WTC11 (cell line): ENCODE results near the gene TUSC2. TPM values are rescaled to one million over a fixed set of nuclear protein-coding genes. Genes with fewer than 3 reads are reported as not detected.

Source experiments
- ATAC-seq: fragments of 200-7000 bp; cut with Tn5 transposase; 2 replicates; pipeline ENCODE4 v1.10.0; 2021; ENCODE audit warnings: mild to moderate bottlenecking, moderate library complexity
- CTCF ChIA-PET: fragments of 300-600 bp; sonication (Branson Sonifier 250); formaldehyde crosslinking; loops from one replicate; lab custom pipeline; 2021; ENCODE audit warnings: antibody characterized with exemption; lab: Charles Lee
- POLR2A ChIA-PET: fragments of 350-600 bp; sonication (Branson Sonifier 250); formaldehyde crosslinking; loops from one replicate; lab custom pipeline; 2021; ENCODE audit warnings: antibody characterized with exemption; lab: Charles Lee
- DNase-seq: peaks from one replicate; pipeline ENCODE4 v3.0.0; 2021; ENCODE audit warnings: low spot score
- H3K27ac Mint-ChIP-seq: 2 replicates; pipeline ENCODE4 v1.8.0; 2021; ENCODE audit warnings: mixed read lengths
- H3K27me3 Mint-ChIP-seq: 2 replicates; pipeline ENCODE4 v1.8.0; 2021; ENCODE audit warnings: low read depth, mild to moderate bottlenecking, moderate library complexity, mixed read lengths
- H3K36me3 Mint-ChIP-seq: 2 replicates; pipeline ENCODE4 v1.8.0; 2021; ENCODE audit warnings: mixed read lengths
- H3K4me1 Mint-ChIP-seq: 2 replicates; pipeline ENCODE4 v1.8.0; 2022; ENCODE audit warnings: mixed read lengths
- H3K4me3 Mint-ChIP-seq: 2 replicates; pipeline ENCODE4 v1.8.0; 2021; ENCODE audit warnings: mild to moderate bottlenecking, moderate library complexity, mixed read lengths
- H3K9me3 Mint-ChIP-seq: 2 replicates; pipeline ENCODE4 v1.8.0; 2021; ENCODE audit warnings: mixed read lengths
- CBFB ChIP-seq: sonication (generic); formaldehyde crosslinking; IDR thresholded peaks from 2 replicates; pipeline ENCODE4 v1.8.1; 2022; ENCODE audit warnings: mild to moderate bottlenecking, low read depth, missing genetic modification reagents
- E2F4 ChIP-seq: sonication (generic); formaldehyde crosslinking; IDR thresholded peaks from 2 replicates; pipeline ENCODE4 v1.8.1; 2022; ENCODE audit warnings: low read depth, mild to moderate bottlenecking, moderate library complexity, missing genetic modification reagents, borderline replicate concordance
- ESRRA ChIP-seq: sonication (generic); formaldehyde crosslinking; IDR thresholded peaks from 2 replicates; pipeline ENCODE4 v1.8.1; 2022; ENCODE audit warnings: mild to moderate bottlenecking, missing genetic modification reagents, borderline replicate concordance
- ETV6 ChIP-seq: sonication (generic); formaldehyde crosslinking; IDR thresholded peaks from 2 replicates; pipeline ENCODE4 v1.8.1; 2022; ENCODE audit warnings: mild to moderate bottlenecking, missing genetic modification reagents
- FOXP4 ChIP-seq: sonication (generic); formaldehyde crosslinking; IDR thresholded peaks from 2 replicates; pipeline ENCODE4 v1.8.0; 2022; ENCODE audit warnings: mild to moderate bottlenecking, missing genetic modification reagents
- KAT7 ChIP-seq: sonication (generic); formaldehyde crosslinking; IDR thresholded peaks from 2 replicates; pipeline ENCODE4 v1.8.1; 2023; ENCODE audit warnings: missing genetic modification reagents, mild to moderate bottlenecking, borderline replicate concordance
- MXD4 ChIP-seq: fragments of 250-450 bp; sonication (Bioruptor Pico); IDR thresholded peaks from 2 replicates; pipeline ENCODE4 v1.8.0; 2021; ENCODE audit warnings: mild to moderate bottlenecking, moderate library complexity, borderline replicate concordance
- MYBL2 ChIP-seq: sonication (generic); formaldehyde crosslinking; IDR thresholded peaks from 2 replicates; pipeline ENCODE4 v1.8.1; 2023; ENCODE audit warnings: mild to moderate bottlenecking, moderate library complexity, missing genetic modification reagents
- OVOL2 ChIP-seq: fragments of 250-450 bp; sonication (Bioruptor Pico); IDR thresholded peaks from 2 replicates; pipeline ENCODE4 v1.9.0; 2021; ENCODE audit warnings: mild to moderate bottlenecking, borderline replicate concordance
- PRDM15 ChIP-seq: sonication (generic); formaldehyde crosslinking; IDR thresholded peaks from 2 replicates; pipeline ENCODE4 v1.8.0; 2022; ENCODE audit warnings: missing genetic modification reagents
- PRRX2 ChIP-seq: fragments of 250-450 bp; sonication (Bioruptor Pico); IDR thresholded peaks from 2 replicates; pipeline ENCODE4 v1.8.0; 2021; ENCODE audit warnings: mild to moderate bottlenecking
- SP1 ChIP-seq: sonication (generic); formaldehyde crosslinking; conservative IDR thresholded peaks from 2 replicates; pipeline ENCODE4 v1.8.1; 2022; ENCODE audit warnings: missing genetic modification reagents
- TEAD4 ChIP-seq: sonication (generic); formaldehyde crosslinking; IDR thresholded peaks from 2 replicates; pipeline ENCODE4 v1.8.0; 2022; ENCODE audit warnings: mild to moderate bottlenecking, missing genetic modification reagents
- USF1 ChIP-seq: sonication (generic); formaldehyde crosslinking; IDR thresholded peaks from 2 replicates; pipeline ENCODE4 v1.8.0; 2022; ENCODE audit warnings: mild to moderate bottlenecking, missing genetic modification reagents
- USF2 ChIP-seq: sonication (generic); formaldehyde crosslinking; IDR thresholded peaks from 2 replicates; pipeline ENCODE4 v1.8.1; 2023; ENCODE audit warnings: mild to moderate bottlenecking, missing genetic modification reagents, moderate library complexity
- ZBTB21 ChIP-seq: sonication (generic); formaldehyde crosslinking; IDR thresholded peaks from 2 replicates; pipeline ENCODE4 v1.8.1; 2023; ENCODE audit warnings: mild to moderate bottlenecking, missing genetic modification reagents, borderline replicate concordance
- ZMAT4 ChIP-seq: fragments of 250-450 bp; sonication (Bioruptor Pico); IDR thresholded peaks from 2 replicates; pipeline ENCODE4 v1.9.0; 2021; ENCODE audit warnings: mild to moderate bottlenecking
- ZNF138 ChIP-seq: sonication (generic); formaldehyde crosslinking; conservative IDR thresholded peaks from 2 replicates; pipeline ENCODE4 v1.8.1; 2022; ENCODE audit warnings: mild to moderate bottlenecking, moderate library complexity, missing genetic modification reagents
- ZNF512 ChIP-seq: sonication (generic); formaldehyde crosslinking; IDR thresholded peaks from 2 replicates; pipeline ENCODE4 v1.8.1; 2022; ENCODE audit warnings: missing genetic modification reagents, borderline replicate concordance
- total RNA-seq: library from RNA; stranded (reverse); gene quantifications from 3 replicates; pipeline ENCODE4 v1.2.3, GENCODE V29; 2021

The TUSC2 gene
- total RNA-seq, 1 experiment from 2014 or later: 41.1 TPM

GRCh38 chr3:50322386-50323091 is 5.5 kb downstream of the TUSC2 start, which contains the start of gene HYAL2:
Gene HYAL2 (minus strand): TSS chr3:50322745. CDS start chr3:50320489, 2,256 bp downstream.
- TF ChIP-seq E2F4 (CRISPR knock-in tag) (no peak), TEAD4 (CRISPR knock-in tag) (no peak), KAT7 (CRISPR knock-in tag) (peak; percentile 70; the same call in 1 of the 2 replicates), ESRRA (CRISPR knock-in tag) (0 out of 2 replicates have a peak, but pooled peaks have one; percentile 54), ZNF138 (no peak), MXD4 (no peak), USF1 (no peak), SP1 (CRISPR knock-in tag) (0 out of 2 replicates have a peak, but pooled peaks have one; percentile 43), PRDM15 (CRISPR knock-in tag) (peak; percentile 64; the same call in 1 of the 2 replicates), MYBL2 (CRISPR knock-in tag) (no peak), ETV6 (peak; percentile 85; the same call in 1 of the 2 replicates), ZMAT4 (no peak), ZBTB21 (CRISPR knock-in tag) (peak; percentile 22; the same call in 1 of the 2 replicates), CBFB (0 out of 2 replicates have a peak, but pooled peaks have one; percentile 3), FOXP4 (peak; percentile 78)
- CTCF ChIA-PET: interaction anchor here (0.8 to 5.5 kb wide), 16 partner anchors 14 to 131 kb away, joined by 3 to 95 read pairs (median 6); partner anchors contain the start of genes CYB561D2, GNAT1, HYAL1 and HYAL3
- Mint-ChIP-seq H3K27me3 (no peaks in the 10 kb centered on the region), H3K4me3 (peak within 1 kb of the TSS; percentile 88), H3K9me3 (no peaks in the 10 kb centered on the region), H3K27ac (peak within 1 kb of the TSS; percentile 97), H3K36me3 (peaks cover 28% of the 10 kb centered on the region), H3K4me1 (peaks cover 42% of the 10 kb centered on the region)
- POLR2A ChIA-PET: interaction anchor here (1.5 to 2.0 kb wide), 2 partner anchors 15 to 23 kb away, joined by 5 to 8 read pairs; partner anchors contain the start of genes HYAL3 and NAA80
- ATAC-seq (peak; percentile 6), DNase-seq (peak; percentile 65)

- Mint-ChIP-seq H3K4me3 (peak overlapping the region; percentile 88), H3K4me1 (peaks cover 42% of the 10 kb centered on the region), H3K27ac (no peak overlapping the region), H3K9me3 (no peaks in the 10 kb centered on the region), H3K36me3 (peaks cover 30% of the 10 kb centered on the region), H3K27me3 (no peaks in the 10 kb centered on the region)
- no peak for ATAC-seq
- DNase-seq: no peak
- CTCF ChIA-PET: interaction anchor here (0.9 to 5.5 kb wide), 21 partner anchors 15 to 247 kb away, joined by 3 to 95 read pairs (median 5); partner anchors contain the start of genes CYB561D2, HEMK1, HYAL1 and HYAL3
- POLR2A ChIA-PET: interaction anchor here (1.0 to 2.0 kb wide), 3 partner anchors 15 to 55 kb away, joined by 5 to 8 read pairs (median 5); partner anchors contain the start of genes HYAL3 and NAA80
- TF ChIP-seq PRRX2 (CRISPR knock-in tag) (no peak), KAT7 (CRISPR knock-in tag) (peak; percentile 56; the same call in 1 of the 2 replicates), USF2 (no peak), OVOL2 (CRISPR knock-in tag) (no peak), ETV6 (no peak), ZNF512 (CRISPR knock-in tag) (no peak)
These were observed 6.0 kb downstream of the TUSC2 start for GRCh38 chr3:50322115-50322385.
